H1 (cell line): ENCODE data around the gene UROC1. TPM values are rescaled to one million over a fixed set of nuclear protein-coding genes. Genes with fewer than 3 reads are reported as not detected.

Source experiments
- CTCF ChIA-PET: fragments of 300-600 bp; sonication (Branson Sonifier 250); formaldehyde crosslinking; loops from one replicate; lab custom pipeline; 2021; ENCODE audit not compliant: partially characterized antibody; lab: Charles Lee
- POLR2A ChIA-PET: fragments of 300-600 bp; sonication (Branson Sonifier 250); formaldehyde crosslinking; loops from one replicate; lab custom pipeline; 2021; ENCODE audit warnings: inconsistent platforms; ENCODE audit not compliant: partially characterized antibody; lab: Charles Lee
- DNase-seq, 2 experiments: peaks; one replicate each; pipeline versions ENCODE4 v3.0.0 to v3.0.0-alpha.2; 2010 to 2022; ENCODE audit warnings: low spot score in 2 of 2, low read depth in 1 of 2, mixed read lengths in 1 of 2
- FAIRE-seq: peaks from 2 replicates; lab custom pipeline; 2011; peaks lifted over from hg19 to GRCh38; lab: Jason Lieb, UNC
- H2AFZ ChIP-seq: 2 replicates; pipeline ENCODE4 v1.8.1; 2012; ENCODE audit warnings: low read length, inconsistent platforms
- H2AK5ac ChIP-seq: 2 replicates; pipeline ENCODE4 v1.6.1; 2013; ENCODE audit warnings: low read depth, low read length
- H2BK120ac ChIP-seq: replicated peaks from 2 replicates; pipeline ENCODE3; 2013; ENCODE audit warnings: low read depth, low read length, inconsistent platforms
- H2BK12ac ChIP-seq: 2 replicates; pipeline ENCODE4 v1.6.1; 2013; ENCODE audit warnings: low read depth, low read length
- H2BK15ac ChIP-seq: 2 replicates; pipeline ENCODE4 v1.6.1; 2013; ENCODE audit warnings: low read length
- H2BK20ac ChIP-seq: 2 replicates; pipeline ENCODE4 v1.6.1; 2013; ENCODE audit warnings: low read length
- H2BK5ac ChIP-seq: 2 replicates; pipeline ENCODE4 v1.6.1; 2013; ENCODE audit warnings: low read depth, low read length
- H3K14ac ChIP-seq: 2 replicates; pipeline ENCODE4 v1.6.1; 2013; ENCODE audit warnings: inconsistent platforms; ENCODE audit not compliant: insufficient read length
- H3K18ac ChIP-seq: 2 replicates; pipeline ENCODE4 v1.6.1; 2013; ENCODE audit warnings: low read length; ENCODE audit errors: extremely low read depth
- H3K23ac ChIP-seq: 2 replicates; pipeline ENCODE4 v1.6.1; 2013; ENCODE audit warnings: inconsistent platforms; ENCODE audit not compliant: insufficient read length
- H3K23me2 ChIP-seq: 2 replicates; pipeline ENCODE4 v1.6.1; 2013; ENCODE audit warnings: low read depth, low read length
- H3K27ac ChIP-seq: 2 replicates; pipeline ENCODE4 v1.6.1; 2011; ENCODE audit warnings: low read depth, low read length, inconsistent platforms
- H3K27me3 ChIP-seq, 4 experiments: replicated peaks in 1 of 4; 1 replicate in 1 of 4; 2 replicates in 3 of 4; pipeline versions ENCODE4 v1.6.1 to v1.8.1; 2011 to 2013; ENCODE audit warnings: low read length in 3 of 4, mild to moderate bottlenecking in 3 of 4, inconsistent platforms in 2 of 4, mixed read lengths in 2 of 4, moderate library complexity in 1 of 4; ENCODE audit not compliant: control insufficient read depth in 3 of 4, insufficient read depth in 3 of 4; ENCODE audit errors: extremely low read depth in 1 of 4
- H3K36me3 ChIP-seq, 4 experiments: 2 replicates each; pipeline versions ENCODE4 v1.6.1 to v1.8.1; 2011 to 2013; ENCODE audit warnings: mild to moderate bottlenecking in 4 of 4, low read length in 3 of 4, moderate library complexity in 2 of 4, control low read depth in 1 of 4, inconsistent platforms in 1 of 4; ENCODE audit not compliant: insufficient read depth in 4 of 4, control insufficient read depth in 2 of 4
- H3K4ac ChIP-seq: replicated peaks from 2 replicates; pipeline ENCODE3; 2013; ENCODE audit warnings: low read length, low read depth, mixed read lengths, inconsistent platforms; ENCODE audit not compliant: insufficient read length
- H3K4me1 ChIP-seq, 4 experiments: replicated peaks in 1 of 4; 1 replicate in 1 of 4; 2 replicates in 3 of 4; pipeline versions ENCODE4 v1.6.1 to v1.8.1; 2011 to 2013; ENCODE audit warnings: low read length in 3 of 4, inconsistent platforms in 2 of 4, mixed read lengths in 1 of 4; ENCODE audit not compliant: insufficient read depth in 4 of 4, control insufficient read depth in 3 of 4
- H3K4me2 ChIP-seq, 2 experiments: 2 replicates each; pipeline versions ENCODE4 v1.6.1 to v1.8.1; 2011 to 2013; ENCODE audit warnings: low read depth in 2 of 2, low read length in 2 of 2, control low read depth in 1 of 2, inconsistent platforms in 1 of 2, mild to moderate bottlenecking in 1 of 2; ENCODE audit not compliant: insufficient read depth in 1 of 2
- H3K4me3 ChIP-seq, 4 experiments: fragments of 200-600, 300-600 bp in 1 of 4; sonication (generic), shearing (Covaris generic), sonication (Bioruptor Twin) in 1 of 4; 2 replicates each; pipeline versions ENCODE4 v1.5.1 to v1.8.1; 2011 to 2016; ENCODE audit warnings: low read length in 4 of 4, low read depth in 3 of 4, control low read depth in 2 of 4, inconsistent platforms in 2 of 4, mild to moderate bottlenecking in 2 of 4, mixed read lengths in 1 of 4, moderate library complexity in 1 of 4; ENCODE audit not compliant: insufficient read depth in 2 of 4; ENCODE audit errors: extremely low read depth in 1 of 4
- H3K56ac ChIP-seq: replicated peaks from 2 replicates; pipeline ENCODE3; 2013; ENCODE audit warnings: low read depth, mild to moderate bottlenecking, mixed read lengths, low read length, inconsistent platforms; ENCODE audit not compliant: insufficient read length
- H3K79me1 ChIP-seq: 2 replicates; pipeline ENCODE4 v1.6.1; 2013; ENCODE audit warnings: low read depth, low read length, control low read depth
- H3K79me2 ChIP-seq, 2 experiments: 2 replicates each; pipeline versions ENCODE4 v1.6.1 to v1.8.1; 2012 to 2013; ENCODE audit warnings: low read length in 2 of 2, mild to moderate bottlenecking in 2 of 2, inconsistent platforms in 1 of 2; ENCODE audit not compliant: insufficient read depth in 2 of 2, control insufficient read depth in 1 of 2
- H3K9ac ChIP-seq, 4 experiments: replicated peaks in 1 of 4; 1 replicate in 1 of 4; 2 replicates in 3 of 4; pipeline versions ENCODE4 v1.6.1 to v1.8.1; 2011 to 2013; ENCODE audit warnings: low read depth in 3 of 4, low read length in 3 of 4, control low read depth in 2 of 4, mild to moderate bottlenecking in 2 of 4, moderate library complexity in 2 of 4, inconsistent platforms in 1 of 4; ENCODE audit errors: extremely low read depth in 1 of 4
- H3K9me3 ChIP-seq, 2 experiments: 2 replicates each; pipeline versions ENCODE4 v1.6.1 to v1.8.1; 2012 to 2013; ENCODE audit warnings: mild to moderate bottlenecking in 2 of 2, moderate library complexity in 2 of 2, control low read depth in 1 of 2, inconsistent platforms in 1 of 2, low read depth in 1 of 2, low read length in 1 of 2, mixed read lengths in 1 of 2; ENCODE audit not compliant: insufficient read depth in 2 of 2
- H4K20me1 ChIP-seq, 2 experiments: replicated peaks in 1 of 2; 2 replicates each; pipeline versions ENCODE3 to v1.8.1; 2011 to 2013; ENCODE audit warnings: inconsistent platforms in 2 of 2, low read length in 2 of 2, mild to moderate bottlenecking in 1 of 2; ENCODE audit not compliant: insufficient read depth in 2 of 2, control insufficient read depth in 1 of 2
- H4K5ac ChIP-seq: 2 replicates; pipeline ENCODE4 v1.6.1; 2013; ENCODE audit warnings: low read length, low read depth, mixed read lengths, inconsistent platforms; ENCODE audit not compliant: insufficient read length
- H4K8ac ChIP-seq: 2 replicates; pipeline ENCODE4 v1.8.0; 2013; ENCODE audit warnings: mild to moderate bottlenecking, moderate library complexity, low read length, inconsistent platforms; ENCODE audit not compliant: insufficient read depth; ENCODE audit errors: extremely low read depth
- H4K91ac ChIP-seq: replicated peaks from 2 replicates; pipeline ENCODE3; 2013; ENCODE audit warnings: low read length, mixed read lengths, inconsistent platforms; ENCODE audit not compliant: insufficient read length
- BACH1 ChIP-seq: IDR thresholded peaks from 2 replicates; pipeline ENCODE4 v1.6.1; 2012; ENCODE audit warnings: low read length, improper control_type of control experiment
- CHD1 ChIP-seq: IDR thresholded peaks from 2 replicates; pipeline ENCODE4 v1.6.1; 2012; ENCODE audit warnings: low read depth, low read length, improper control_type of control experiment
- CHD2 ChIP-seq: IDR thresholded peaks from 2 replicates; pipeline ENCODE4 v1.6.1; 2012; ENCODE audit warnings: low read length, improper control_type of control experiment
- HDAC2 ChIP-seq, 2 experiments: fragments of 300-600 bp in 1 of 2; sonication (generic) in 1 of 2; IDR thresholded peaks; 2 replicates each; pipeline ENCODE4 v1.6.1; 2011 to 2012; ENCODE audit warnings: low read depth in 2 of 2, low read length in 2 of 2, mild to moderate bottlenecking in 2 of 2, moderate library complexity in 2 of 2, borderline replicate concordance in 1 of 2, inconsistent platforms in 1 of 2
- RAD21 ChIP-seq, 2 experiments: IDR thresholded peaks in 1 of 2; conservative IDR thresholded peaks in 1 of 2; 2 replicates each; pipeline ENCODE4 v1.6.1; 2011; ENCODE audit warnings: low read depth in 2 of 2, low read length in 2 of 2, improper control_type of control experiment in 1 of 2, inconsistent platforms in 1 of 2, mild to moderate bottlenecking in 1 of 2, moderate library complexity in 1 of 2
- RBBP5 ChIP-seq: IDR thresholded peaks from 2 replicates; pipeline ENCODE4 v1.7.1; 2012; ENCODE audit warnings: low read depth, mild to moderate bottlenecking, inconsistent platforms, low read length, moderate library complexity, borderline replicate concordance
- SP2 ChIP-seq: IDR thresholded peaks from 2 replicates; pipeline ENCODE4 v1.6.1; 2012; ENCODE audit warnings: mild to moderate bottlenecking, low read length, inconsistent platforms
- TEAD4 ChIP-seq: IDR thresholded peaks from 2 replicates; pipeline ENCODE4 v1.6.1; 2012; ENCODE audit warnings: low read depth, low read length, inconsistent platforms, mixed read lengths
- WGBS, 2 experiments: shearing (Covaris generic) in 1 of 2; methylation state at CpG; one replicate each; pipeline versions ENCODE4 v1.1.6 to v1.1.7; 2013 to 2015; ENCODE audit warnings: low lambda C conversion rate in 2 of 2, mixed read lengths in 2 of 2, inconsistent platforms in 1 of 2, low coverage in 1 of 2, missing lambda C conversion rate in 1 of 2; ENCODE audit not compliant: insufficient replicate concordance in 2 of 2, insufficient coverage in 1 of 2, insufficient read length in 1 of 2; ENCODE audit errors: extremely low coverage in 1 of 2, missing lambda C conversion rate in 1 of 2; 5-methylcytosine and 5-hydroxymethylcytosine counted together
- polyA plus RNA-seq, 7 experiments: library from polyadenylated mRNA; depleted of rRNA in 3 of 7; stranded (reverse) in 5 of 7; unstranded in 2 of 7; fragments of >200 nt in 5 of 7; fragments of 200-250 nt in 2 of 7; gene quantifications; 1 replicate in 5 of 7; 2 replicates in 1 of 7; 4 replicates in 1 of 7; pipeline versions ENCODE4 v1.2.1 to v1.2.3, GENCODE V29; 2011 to 2013; ENCODE audit warnings: missing spikeins in 2 of 7, mixed read lengths in 2 of 7
- total RNA-seq: library from RNA; stranded (reverse); fragmentation: NEBNext Ultra II Directional; extraction: Animal tissue kit (Norgen Biotek cat#: 25700); gene quantifications from 2 replicates; pipeline ENCODE4 v1.2.1, GENCODE V29; 2021

Gene UROC1
- total and polyA plus RNA-seq, 2 of the 8 experiments (the other 6 are each of a cell fraction or from before 2014, with no cell fraction given), result 0.03 TPM; not detected in 1

DNA sequence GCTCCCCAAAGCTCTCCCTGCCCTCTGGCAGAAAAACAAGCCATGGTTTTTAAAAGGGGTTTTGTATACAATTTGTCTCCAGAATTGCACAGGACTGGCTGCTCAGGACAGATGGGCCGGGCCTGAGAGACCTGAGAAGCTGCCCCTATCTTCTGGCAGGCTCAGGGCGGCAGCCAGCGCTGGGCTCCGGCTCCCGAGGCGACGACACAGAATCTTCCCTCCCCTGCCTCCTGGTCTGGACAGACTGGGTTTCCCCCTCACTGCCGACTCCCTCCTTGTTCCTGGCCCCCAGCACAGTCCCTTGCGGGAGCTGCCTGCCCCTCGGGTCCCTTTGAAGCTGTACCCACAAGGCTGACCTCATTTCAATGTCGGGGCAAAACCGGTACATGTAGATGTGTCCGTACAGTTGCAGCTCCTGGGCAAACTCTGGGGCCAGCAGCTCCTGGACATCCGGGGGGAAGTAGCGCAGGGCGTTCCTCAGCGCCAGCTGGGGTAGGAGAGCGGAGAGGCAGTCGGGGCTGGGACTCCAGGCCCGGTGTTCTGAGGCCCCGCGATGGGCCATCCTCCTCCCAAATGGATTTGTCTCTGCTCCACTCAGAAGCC is 7.2 kb downstream of the UROC1 start:
- Histone ChIP-seq H2BK15ac (no peak overlapping the region), H3K14ac (no peak overlapping the region), H4K91ac (no peak overlapping the region), H3K4me3 (no peak overlapping the region), H2BK12ac (no peak overlapping the region), H3K4me2 (no peak overlapping the region), H3K79me1 (no peaks in the 10 kb centered on the region), H3K18ac (no peak overlapping the region), H2BK5ac (no peak overlapping the region), H4K5ac (no peak overlapping the region), H3K27ac (no peak overlapping the region), H2BK120ac (no peak overlapping the region), H3K9ac (no peak overlapping the region), H3K9me3 (no peaks in the 10 kb centered on the region), H3K36me3 (no peaks in the 10 kb centered on the region), H3K79me2 (no peaks in the 10 kb centered on the region), H3K23me2 (no peaks in the 10 kb centered on the region; the same call in 1 of the 2 replicates), H2AFZ (0 out of 2 replicates have a peak overlapping the region, but pooled peaks have one; percentile 43), H4K8ac (peak overlapping the region; percentile 12; the same call in 1 of the 2 replicates), H3K4me1 (no peaks in the 10 kb centered on the region), H3K56ac (no peak overlapping the region), H2AK5ac (no peak overlapping the region), H3K4ac (no peak overlapping the region), H4K20me1 (no peaks in the 10 kb centered on the region), H3K27me3 (no peaks in the 10 kb centered on the region), H3K23ac (no peak overlapping the region), H2BK20ac (no peak overlapping the region)
- ChIA-PET POLR2A (interaction anchor here (0.7 to 1.2 kb wide), 2 partner anchors 35 to 37 kb away, joined by 3 read pairs; no protein-coding TSS in a partner anchor), CTCF (interaction anchor here (0.6 to 5.8 kb wide), 11 partner anchors 11 to 963 kb away, joined by 3 to 35 read pairs (median 3); partner anchors contain the start of gene CHST13)
- TF ChIP-seq HDAC2 (IDR thresholded peaks at IDR 0.05; ENCODE audit: borderline replicate concordance in 1 of 2, low read depth in 2 of 2, low read length in 2 of 2), result no peak
- no peak for TF ChIP-seq RBBP5
- TF ChIP-seq CHD2, result no peak
- TF ChIP-seq BACH1, result no peak
- TF ChIP-seq CHD1, result no peak
- no peak for TF ChIP-seq SP2
- TF ChIP-seq TEAD4, result no peak
- no peak for TF ChIP-seq RAD21 (IDR thresholded peaks at IDR 0.05 in 1 of 2, conservative IDR thresholded peaks at IDR 0.05 in 1 of 2; ENCODE audit: low read depth in 2 of 2, low read length in 2 of 2)
- no peak for FAIRE-seq
- WGBS, 2 experiments, result 89% methylated on average over 22 of the region's 22 CpGs; no CpG with 5 or more reads in 1 of the 2 experiments
- DNase-seq, result no peak
